ENCODE results near the gene DOLPP1. TPM values are rescaled to one million over a fixed set of nuclear protein-coding genes. Genes with fewer than 3 reads are reported as not detected.
A peak's percentile ranks its signal among the peaks of the same experiment; 100 is the strongest.

The DOLPP1 gene
- total and polyA plus RNA-seq, 2 of the 13 experiments (the other 11 are each of a cell fraction or from before 2014, with no cell fraction given) = 21.0 to 34.1 TPM

DNA sequence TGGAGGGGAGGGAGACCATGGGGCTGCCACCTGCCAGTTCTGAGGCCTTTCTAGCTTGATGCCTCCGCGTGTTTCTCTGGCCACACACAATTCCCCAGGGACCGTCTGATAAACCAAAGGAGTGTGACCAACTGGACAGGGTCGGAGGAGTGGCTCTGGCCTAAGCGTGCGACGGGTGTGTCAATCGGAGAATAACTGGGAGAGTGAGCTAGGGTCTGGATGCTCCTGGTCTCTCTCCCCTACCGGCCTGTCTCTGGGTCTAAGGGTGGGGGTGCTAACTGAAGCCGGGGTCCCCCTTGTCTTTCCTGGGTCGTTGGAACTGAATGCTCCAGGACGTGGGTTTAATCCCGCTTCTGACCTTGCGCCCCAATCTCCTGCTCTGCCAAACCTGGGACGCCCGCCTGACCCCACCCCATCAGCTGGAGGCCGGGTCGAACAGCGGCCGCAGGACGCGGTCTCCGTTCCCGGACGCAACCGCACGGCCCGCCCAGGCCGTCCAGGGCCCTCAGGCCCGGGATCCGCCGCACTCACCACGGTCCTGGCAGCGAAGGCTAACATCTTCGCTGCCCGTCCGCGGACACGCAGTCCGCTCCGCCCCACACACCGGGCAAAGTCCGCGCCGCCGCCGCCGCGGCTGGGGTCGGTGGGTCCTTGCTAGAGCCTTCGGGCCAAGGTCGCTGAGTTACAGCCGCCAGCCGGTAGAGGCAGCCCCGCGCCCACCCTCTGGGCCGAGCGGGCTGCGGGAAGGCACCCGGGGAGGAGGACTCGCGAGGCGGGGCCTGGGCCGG, 29.2 kb downstream of the DOLPP1 start (continued):
- TF ChIP-seq, protein P1, sequence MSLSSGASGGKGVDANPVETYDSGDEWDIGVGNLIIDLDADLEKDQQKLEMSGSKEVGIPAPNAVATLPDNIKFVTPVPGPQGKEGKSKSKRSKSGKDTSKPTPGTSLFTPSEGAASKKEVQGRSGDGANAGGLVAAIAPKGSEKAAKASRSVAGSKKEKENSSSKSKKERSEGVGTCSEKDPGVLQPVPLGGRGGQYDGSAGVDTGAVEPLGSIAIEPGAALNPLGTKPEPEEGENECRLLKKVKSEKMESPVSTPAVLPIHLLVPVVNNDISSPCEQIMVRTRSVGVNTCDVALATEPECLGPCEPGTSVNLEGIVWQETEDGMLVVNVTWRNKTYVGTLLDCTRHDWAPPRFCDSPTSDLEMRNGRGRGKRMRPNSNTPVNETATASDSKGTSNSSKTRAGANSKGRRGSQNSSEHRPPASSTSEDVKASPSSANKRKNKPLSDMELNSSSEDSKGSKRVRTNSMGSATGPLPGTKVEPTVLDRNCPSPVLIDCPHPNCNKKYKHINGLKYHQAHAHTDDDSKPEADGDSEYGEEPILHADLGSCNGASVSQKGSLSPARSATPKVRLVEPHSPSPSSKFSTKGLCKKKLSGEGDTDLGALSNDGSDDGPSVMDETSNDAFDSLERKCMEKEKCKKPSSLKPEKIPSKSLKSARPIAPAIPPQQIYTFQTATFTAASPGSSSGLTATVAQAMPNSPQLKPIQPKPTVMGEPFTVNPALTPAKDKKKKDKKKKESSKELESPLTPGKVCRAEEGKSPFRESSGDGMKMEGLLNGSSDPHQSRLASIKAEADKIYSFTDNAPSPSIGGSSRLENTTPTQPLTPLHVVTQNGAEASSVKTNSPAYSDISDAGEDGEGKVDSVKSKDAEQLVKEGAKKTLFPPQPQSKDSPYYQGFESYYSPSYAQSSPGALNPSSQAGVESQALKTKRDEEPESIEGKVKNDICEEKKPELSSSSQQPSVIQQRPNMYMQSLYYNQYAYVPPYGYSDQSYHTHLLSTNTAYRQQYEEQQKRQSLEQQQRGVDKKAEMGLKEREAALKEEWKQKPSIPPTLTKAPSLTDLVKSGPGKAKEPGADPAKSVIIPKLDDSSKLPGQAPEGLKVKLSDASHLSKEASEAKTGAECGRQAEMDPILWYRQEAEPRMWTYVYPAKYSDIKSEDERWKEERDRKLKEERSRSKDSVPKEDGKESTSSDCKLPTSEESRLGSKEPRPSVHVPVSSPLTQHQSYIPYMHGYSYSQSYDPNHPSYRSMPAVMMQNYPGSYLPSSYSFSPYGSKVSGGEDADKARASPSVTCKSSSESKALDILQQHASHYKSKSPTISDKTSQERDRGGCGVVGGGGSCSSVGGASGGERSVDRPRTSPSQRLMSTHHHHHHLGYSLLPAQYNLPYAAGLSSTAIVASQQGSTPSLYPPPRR (CRISPR knock-in tag; IDR thresholded peaks at IDR 0.05; ENCODE audit: borderline replicate concordance) = no peak
- TF ChIP-seq, protein P2, sequence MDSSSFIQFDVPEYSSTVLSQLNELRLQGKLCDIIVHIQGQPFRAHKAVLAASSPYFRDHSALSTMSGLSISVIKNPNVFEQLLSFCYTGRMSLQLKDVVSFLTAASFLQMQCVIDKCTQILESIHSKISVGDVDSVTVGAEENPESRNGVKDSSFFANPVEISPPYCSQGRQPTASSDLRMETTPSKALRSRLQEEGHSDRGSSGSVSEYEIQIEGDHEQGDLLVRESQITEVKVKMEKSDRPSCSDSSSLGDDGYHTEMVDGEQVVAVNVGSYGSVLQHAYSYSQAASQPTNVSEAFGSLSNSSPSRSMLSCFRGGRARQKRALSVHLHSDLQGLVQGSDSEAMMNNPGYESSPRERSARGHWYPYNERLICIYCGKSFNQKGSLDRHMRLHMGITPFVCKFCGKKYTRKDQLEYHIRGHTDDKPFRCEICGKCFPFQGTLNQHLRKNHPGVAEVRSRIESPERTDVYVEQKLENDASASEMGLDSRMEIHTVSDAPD (CRISPR knock-in tag; IDR thresholded peaks at IDR 0.05) = no peak
- TF ChIP-seq ZNF652 (CRISPR knock-in tag; IDR thresholded peaks at IDR 0.05; ENCODE audit: borderline replicate concordance, low read depth) (no peak), NCOR1 (IDR thresholded peaks at IDR 0.05; ENCODE audit: borderline replicate concordance, low read length) (peak; percentile 49), MTA1 (CRISPR knock-in tag; IDR thresholded peaks at IDR 0.05; ENCODE audit: borderline replicate concordance) (peak; percentile 78; the same call in 1 of the 2 replicates), CENPX (CRISPR knock-in tag; IDR thresholded peaks at IDR 0.05) (no peak), AGO1 (IDR thresholded peaks at IDR 0.05; ENCODE audit: low read depth, low read length, poor library complexity, severe bottlenecking) (no peak), BRD4 (CRISPR knock-in tag; IDR thresholded peaks at IDR 0.05) (no peak), ZNF468 (CRISPR knock-in tag; IDR thresholded peaks at IDR 0.05) (no peak; the same call in 1 of the 2 replicates), EP300 (IDR thresholded peaks at IDR 0.05; ENCODE audit: low read depth in 2 of 2, low read length in 2 of 2) (0 out of 4 replicates have a peak, but pooled peaks have one; percentile 4 to 23), EP300 (CRISPR knock-in tag; IDR thresholded peaks at IDR 0.05; ENCODE audit: borderline replicate concordance) (no peak)
- TF ChIP-seq, protein P3, sequence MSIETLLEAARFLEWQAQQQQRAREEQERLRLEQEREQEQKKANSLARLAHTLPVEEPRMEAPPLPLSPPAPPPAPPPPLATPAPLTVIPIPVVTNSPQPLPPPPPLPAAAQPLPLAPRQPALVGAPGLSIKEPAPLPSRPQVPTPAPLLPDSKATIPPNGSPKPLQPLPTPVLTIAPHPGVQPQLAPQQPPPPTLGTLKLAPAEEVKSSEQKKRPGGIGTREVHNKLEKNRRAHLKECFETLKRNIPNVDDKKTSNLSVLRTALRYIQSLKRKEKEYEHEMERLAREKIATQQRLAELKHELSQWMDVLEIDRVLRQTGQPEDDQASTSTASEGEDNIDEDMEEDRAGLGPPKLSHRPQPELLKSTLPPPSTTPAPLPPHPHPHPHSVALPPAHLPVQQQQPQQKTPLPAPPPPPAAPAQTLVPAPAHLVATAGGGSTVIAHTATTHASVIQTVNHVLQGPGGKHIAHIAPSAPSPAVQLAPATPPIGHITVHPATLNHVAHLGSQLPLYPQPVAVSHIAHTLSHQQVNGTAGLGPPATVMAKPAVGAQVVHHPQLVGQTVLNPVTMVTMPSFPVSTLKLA (IDR thresholded peaks at IDR 0.05) = no peak
- TF ChIP-seq, protein P4, sequence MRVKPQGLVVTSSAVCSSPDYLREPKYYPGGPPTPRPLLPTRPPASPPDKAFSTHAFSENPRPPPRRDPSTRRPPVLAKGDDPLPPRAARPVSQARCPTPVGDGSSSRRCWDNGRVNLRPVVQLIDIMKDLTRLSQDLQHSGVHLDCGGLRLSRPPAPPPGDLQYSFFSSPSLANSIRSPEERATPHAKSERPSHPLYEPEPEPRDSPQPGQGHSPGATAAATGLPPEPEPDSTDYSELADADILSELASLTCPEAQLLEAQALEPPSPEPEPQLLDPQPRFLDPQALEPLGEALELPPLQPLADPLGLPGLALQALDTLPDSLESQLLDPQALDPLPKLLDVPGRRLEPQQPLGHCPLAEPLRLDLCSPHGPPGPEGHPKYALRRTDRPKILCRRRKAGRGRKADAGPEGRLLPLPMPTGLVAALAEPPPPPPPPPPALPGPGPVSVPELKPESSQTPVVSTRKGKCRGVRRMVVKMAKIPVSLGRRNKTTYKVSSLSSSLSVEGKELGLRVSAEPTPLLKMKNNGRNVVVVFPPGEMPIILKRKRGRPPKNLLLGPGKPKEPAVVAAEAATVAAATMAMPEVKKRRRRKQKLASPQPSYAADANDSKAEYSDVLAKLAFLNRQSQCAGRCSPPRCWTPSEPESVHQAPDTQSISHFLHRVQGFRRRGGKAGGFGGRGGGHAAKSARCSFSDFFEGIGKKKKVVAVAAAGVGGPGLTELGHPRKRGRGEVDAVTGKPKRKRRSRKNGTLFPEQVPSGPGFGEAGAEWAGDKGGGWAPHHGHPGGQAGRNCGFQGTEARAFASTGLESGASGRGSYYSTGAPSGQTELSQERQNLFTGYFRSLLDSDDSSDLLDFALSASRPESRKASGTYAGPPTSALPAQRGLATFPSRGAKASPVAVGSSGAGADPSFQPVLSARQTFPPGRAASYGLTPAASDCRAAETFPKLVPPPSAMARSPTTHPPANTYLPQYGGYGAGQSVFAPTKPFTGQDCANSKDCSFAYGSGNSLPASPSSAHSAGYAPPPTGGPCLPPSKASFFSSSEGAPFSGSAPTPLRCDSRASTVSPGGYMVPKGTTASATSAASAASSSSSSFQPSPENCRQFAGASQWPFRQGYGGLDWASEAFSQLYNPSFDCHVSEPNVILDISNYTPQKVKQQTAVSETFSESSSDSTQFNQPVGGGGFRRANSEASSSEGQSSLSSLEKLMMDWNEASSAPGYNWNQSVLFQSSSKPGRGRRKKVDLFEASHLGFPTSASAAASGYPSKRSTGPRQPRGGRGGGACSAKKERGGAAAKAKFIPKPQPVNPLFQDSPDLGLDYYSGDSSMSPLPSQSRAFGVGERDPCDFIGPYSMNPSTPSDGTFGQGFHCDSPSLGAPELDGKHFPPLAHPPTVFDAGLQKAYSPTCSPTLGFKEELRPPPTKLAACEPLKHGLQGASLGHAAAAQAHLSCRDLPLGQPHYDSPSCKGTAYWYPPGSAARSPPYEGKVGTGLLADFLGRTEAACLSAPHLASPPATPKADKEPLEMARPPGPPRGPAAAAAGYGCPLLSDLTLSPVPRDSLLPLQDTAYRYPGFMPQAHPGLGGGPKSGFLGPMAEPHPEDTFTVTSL (CRISPR knock-in tag; IDR thresholded peaks at IDR 0.05; ENCODE audit: borderline replicate concordance) = no peak

All from HepG2 (cell line).